K562 (cell line): Measurements from ENCODE around the gene INPP5D. TPM values are rescaled to one million over a fixed set of nuclear protein-coding genes. Genes with fewer than 3 reads are reported as not detected.

Source experiments
- C11orf30 ChIP-seq: fragments of 450-650 bp; IDR thresholded peaks from 2 replicates; pipeline ENCODE4 v1.6.1; 2016; ENCODE audit warnings: low read depth, mild to moderate bottlenecking
- CREM ChIP-seq: IDR thresholded peaks from 2 replicates; pipeline ENCODE4 v1.6.1; 2014; ENCODE audit warnings: antibody characterized with exemption, low read depth
- DLX4 ChIP-seq: fragments of 250-450 bp; sonication (Bioruptor Pico); IDR thresholded peaks from 2 replicates; pipeline ENCODE4 v1.6.1; 2021; ENCODE audit warnings: mild to moderate bottlenecking
- FUS ChIP-seq: fragments of 200-400 bp; formaldehyde crosslinking; optimal IDR thresholded peaks from 2 replicates; pipeline ENCODE3; 2017; ENCODE audit warnings: low read depth, low read length
- GTF2E2 ChIP-seq: fragments of 200-800 bp; sonication (Bioruptor generic); IDR thresholded peaks from 2 replicates; pipeline ENCODE4 v1.6.1; 2016; ENCODE audit warnings: missing genetic modification characterization, missing compliant biosample characterization
- IRF1 ChIP-seq: sonication (generic); formaldehyde crosslinking; IDR thresholded peaks from 2 replicates; pipeline ENCODE4 v1.8.0; 2022; ENCODE audit warnings: missing genetic modification reagents, mild to moderate bottlenecking, borderline replicate concordance
- KLF16 ChIP-seq: IDR thresholded peaks from 2 replicates; pipeline ENCODE4 v1.6.1; 2016; ENCODE audit warnings: antibody characterized with exemption
- KLF6 ChIP-seq: fragments of 250-450 bp; sonication (Bioruptor Pico); IDR thresholded peaks from 2 replicates; pipeline ENCODE4 v1.4.0; 2020; ENCODE audit warnings: mild to moderate bottlenecking, moderate library complexity, borderline replicate concordance
- MCM2 ChIP-seq: fragments of 450-650 bp; IDR thresholded peaks from 2 replicates; pipeline ENCODE4 v1.6.1; 2017; ENCODE audit warnings: low read depth, mild to moderate bottlenecking
- NELFE ChIP-seq: IDR thresholded peaks from 2 replicates; pipeline ENCODE4 v1.6.1; 2011; ENCODE audit warnings: mild to moderate bottlenecking; ENCODE audit not compliant: insufficient read depth, insufficient read length
- PATZ1 ChIP-seq: fragments of 250-450 bp; sonication (Bioruptor Pico); IDR thresholded peaks from 2 replicates; pipeline ENCODE4 v1.5.0; 2020; ENCODE audit warnings: mild to moderate bottlenecking, borderline replicate concordance
- STAG1 ChIP-seq: sonication (generic); formaldehyde crosslinking; IDR thresholded peaks from 2 replicates; pipeline ENCODE4 v1.5.0; 2020; ENCODE audit warnings: missing genetic modification reagents, borderline replicate concordance
- ZNF174 ChIP-seq: fragments of 250-450 bp; sonication (Bioruptor Pico); IDR thresholded peaks from 2 replicates; pipeline ENCODE4 v1.4.0; 2020; ENCODE audit warnings: mild to moderate bottlenecking
- ZNF184 ChIP-seq: sonication (generic); formaldehyde crosslinking; IDR thresholded peaks from 2 replicates; pipeline ENCODE4 v1.5.0; 2020; ENCODE audit warnings: missing genetic modification reagents
- ZNF232 ChIP-seq: sonication (generic); formaldehyde crosslinking; IDR thresholded peaks from 2 replicates; pipeline ENCODE4 v1.8.0; 2022; ENCODE audit warnings: mild to moderate bottlenecking, missing genetic modification reagents
- ZNF449 ChIP-seq: fragments of 250-450 bp; sonication (Bioruptor Pico); IDR thresholded peaks from 2 replicates; pipeline ENCODE4 v1.8.0; 2022; ENCODE audit warnings: moderate library complexity, mild to moderate bottlenecking, inconsistent platforms
- ZNF551 ChIP-seq: fragments of 250-450 bp; sonication (Bioruptor Pico); IDR thresholded peaks from 2 replicates; pipeline ENCODE4 v1.5.0; 2021; ENCODE audit warnings: mild to moderate bottlenecking, moderate library complexity
- ZNF766 ChIP-seq: fragments of 200-800 bp; sonication (Bioruptor generic); conservative IDR thresholded peaks from 2 replicates; pipeline ENCODE4 v1.6.1; 2016; ENCODE audit warnings: missing genetic modification characterization, missing compliant biosample characterization
- ZNF79 ChIP-seq: fragments of 250-450 bp; sonication (Bioruptor Pico); IDR thresholded peaks from 2 replicates; pipeline ENCODE4 v1.4.0; 2020; ENCODE audit warnings: low read depth, mild to moderate bottlenecking, moderate library complexity
- ZSCAN32 ChIP-seq: fragments of 450-650 bp; formaldehyde crosslinking; IDR thresholded peaks from 2 replicates; pipeline ENCODE4 v1.4.0; 2020; ENCODE audit warnings: mild to moderate bottlenecking, moderate library complexity
- ZZZ3 ChIP-seq: fragments of 450-650 bp; IDR thresholded peaks from 2 replicates; pipeline ENCODE4 v1.6.1; 2016; ENCODE audit warnings: antibody characterized with exemption, mild to moderate bottlenecking, moderate library complexity
- polyA plus RNA-seq, 8 experiments: library from polyadenylated mRNA; depleted of rRNA in 4 of 8; stranded (reverse) in 5 of 8; unstranded in 3 of 8; fragments of >200 nt; fragmentation: Nextera tagmentation in 2 of 8; fragmentation: Illumina TruSeq in 1 of 8; extraction: Ambion mirVana in 2 of 8; extraction: Trizol in 1 of 8; gene quantifications; 2 replicates each; pipeline versions ENCODE4 v1.2.1 to v1.2.3, GENCODE V29; 2011 to 2014; ENCODE audit warnings: inconsistent platforms in 1 of 8, missing spikeins in 1 of 8
- total RNA-seq, 7 experiments: library from RNA; depleted of rRNA in 6 of 7; stranded (reverse); fragments of >200 nt in 6 of 7; fragmentation: Illumina TruSeq in 2 of 7; extraction: Trizol in 2 of 7; gene quantifications; 2 replicates each; pipeline versions ENCODE4 v1.2.1 to v1.2.3, GENCODE V29; 2011 to 2021; ENCODE audit warnings: low replicate concordance in 1 of 7
- TF ChIP-seq, protein P1 (sequence below): sonication (generic); formaldehyde crosslinking; IDR thresholded peaks from 2 replicates; pipeline ENCODE4 v1.8.0; 2022; ENCODE audit warnings: mild to moderate bottlenecking, missing genetic modification reagents
- TF ChIP-seq, protein P2 (sequence below): fragments of 450-650 bp; IDR thresholded peaks from 2 replicates; pipeline ENCODE4 v1.6.1; 2017; ENCODE audit warnings: mild to moderate bottlenecking, moderate library complexity

Gene INPP5D
- total and polyA plus RNA-seq, 9 of the 15 experiments (the other 6 are each of a cell fraction or from before 2014, with no cell fraction given) = 0.55 to 6.2 (median 2.2) TPM

DNA sequence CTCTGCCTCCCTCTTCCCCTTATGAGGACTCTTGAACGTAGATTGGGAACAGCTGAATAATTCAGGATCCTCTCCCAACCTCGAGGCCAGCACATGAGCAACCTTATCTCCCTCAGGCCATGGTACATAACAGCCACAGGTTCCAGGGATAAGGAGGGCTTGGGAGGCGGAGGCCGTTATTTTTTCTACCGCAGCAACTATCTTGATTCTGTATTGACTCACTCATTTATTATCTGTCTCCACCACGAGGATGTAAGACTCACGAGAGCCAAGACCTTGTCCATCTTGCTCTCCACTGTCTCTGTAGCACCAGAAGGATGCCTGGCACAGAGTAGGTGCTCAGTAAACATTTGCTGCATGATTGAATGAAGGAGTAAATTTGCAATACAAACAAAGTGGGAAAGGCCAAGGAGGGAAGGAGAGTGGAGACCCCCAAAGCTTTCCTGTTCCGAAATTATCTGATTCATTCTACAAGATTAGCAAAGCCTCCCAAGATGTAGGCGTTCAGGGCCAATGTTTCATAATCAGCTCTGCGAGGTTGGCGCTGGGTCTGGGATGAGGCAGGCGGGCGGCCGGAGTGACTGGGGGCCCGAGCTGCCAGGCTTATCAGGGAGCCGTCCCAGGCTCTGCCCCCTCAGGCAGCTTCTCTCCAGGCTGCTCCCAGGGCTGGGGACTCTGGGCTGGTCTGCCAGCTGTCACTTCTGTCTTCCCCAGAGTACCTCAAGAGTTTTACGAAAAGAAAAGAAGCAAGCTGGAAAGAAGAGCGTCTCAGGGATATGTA is 31.6 kb downstream of the INPP5D start (continued):
- TF ChIP-seq IRF1 (CRISPR knock-in tag) = no peak
- TF ChIP-seq KLF6 (CRISPR knock-in tag) = peak; percentile 69; the same call in 1 of the 2 replicates
- TF ChIP-seq ZNF184 = no peak
- TF ChIP-seq FUS = no peak
- TF ChIP-seq GTF2E2 = no peak
- TF ChIP-seq ZNF232 (CRISPR knock-in tag) = no peak
- peak; percentile 97 for TF ChIP-seq KLF16
- no peak for TF ChIP-seq ZZZ3
- TF ChIP-seq NELFE = no peak
- TF ChIP-seq ZSCAN32 = no peak
- TF ChIP-seq CREM = peak; percentile 72
- TF ChIP-seq PATZ1 = no peak
- TF ChIP-seq MCM2 = no peak
- peak; percentile 89 for TF ChIP-seq ZNF766 (CRISPR knock-in tag)
- TF ChIP-seq, protein P1, sequence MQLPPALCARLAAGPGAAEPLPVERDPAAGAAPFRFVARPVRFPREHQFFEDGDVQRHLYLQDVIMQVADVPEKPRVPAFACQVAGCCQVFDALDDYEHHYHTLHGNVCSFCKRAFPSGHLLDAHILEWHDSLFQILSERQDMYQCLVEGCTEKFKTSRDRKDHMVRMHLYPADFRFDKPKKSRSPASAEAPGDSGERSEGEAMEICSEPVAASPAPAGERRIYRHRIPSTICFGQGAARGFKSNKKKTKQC = no peak
- TF ChIP-seq ZNF174 (CRISPR knock-in tag) = no peak
- TF ChIP-seq ZNF551 = no peak
- TF ChIP-seq, protein P2, sequence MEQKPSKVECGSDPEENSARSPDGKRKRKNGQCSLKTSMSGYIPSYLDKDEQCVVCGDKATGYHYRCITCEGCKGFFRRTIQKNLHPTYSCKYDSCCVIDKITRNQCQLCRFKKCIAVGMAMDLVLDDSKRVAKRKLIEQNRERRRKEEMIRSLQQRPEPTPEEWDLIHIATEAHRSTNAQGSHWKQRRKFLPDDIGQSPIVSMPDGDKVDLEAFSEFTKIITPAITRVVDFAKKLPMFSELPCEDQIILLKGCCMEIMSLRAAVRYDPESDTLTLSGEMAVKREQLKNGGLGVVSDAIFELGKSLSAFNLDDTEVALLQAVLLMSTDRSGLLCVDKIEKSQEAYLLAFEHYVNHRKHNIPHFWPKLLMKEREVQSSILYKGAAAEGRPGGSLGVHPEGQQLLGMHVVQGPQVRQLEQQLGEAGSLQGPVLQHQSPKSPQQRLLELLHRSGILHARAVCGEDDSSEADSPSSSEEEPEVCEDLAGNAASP = no peak
- TF ChIP-seq C11orf30 = no peak
- TF ChIP-seq STAG1 = no peak
- no peak for TF ChIP-seq ZNF449 (CRISPR knock-in tag)
- TF ChIP-seq DLX4 (CRISPR knock-in tag) = no peak
- no peak for TF ChIP-seq ZNF79 (CRISPR knock-in tag)
